ENCODE measurements around the gene PGAP2.
"Not testable (repeated sequence)": the region's sequence is repeated elsewhere in the genome, so short reads cannot be mapped to it uniquely, and the experiment has no call there.

PGAP2 gene

GRCh38 chr11:3809624-3809928, 1.2 kb downstream of the PGAP2 start:
- no peaks in the 10 kb centered on the region for H3K9me3 ChIP-seq (replicated peaks; ENCODE audit: low read length)
- H3K4me2 ChIP-seq (ENCODE audit: low read length): no peak overlapping the region
- H3K27me3 ChIP-seq (ENCODE audit: control insufficient read depth, insufficient read depth, low read length): no peaks in the 10 kb centered on the region
- H3K4me3 ChIP-seq (ENCODE audit: low read length): no peak overlapping the region
- H3K9ac ChIP-seq (ENCODE audit: low read depth, low read length): no peak overlapping the region
- no peaks in the 10 kb centered on the region for H3K36me3 ChIP-seq (ENCODE audit: insufficient read depth, low read length)
- peaks cover 5% of the 10 kb centered on the region for H3K4me1 ChIP-seq (ENCODE audit: control insufficient read depth, insufficient read depth, low read length)

GRCh38 chr11:3810446-3810845, 2.1 kb downstream of the PGAP2 start:
- H3K27me3 ChIP-seq (ENCODE audit: control insufficient read depth, insufficient read depth, low read length): no peaks in the 10 kb centered on the region
- H3K9ac ChIP-seq (ENCODE audit: low read depth, low read length): no peak overlapping the region
- no peak overlapping the region for H3K4me3 ChIP-seq (ENCODE audit: low read length)
- peaks cover 5% of the 10 kb centered on the region for H3K4me1 ChIP-seq (ENCODE audit: control insufficient read depth, insufficient read depth, low read length)
- no peak overlapping the region for H3K4me2 ChIP-seq (ENCODE audit: low read length)
- no peaks in the 10 kb centered on the region for H3K9me3 ChIP-seq (replicated peaks; ENCODE audit: low read length)
- H3K36me3 ChIP-seq (ENCODE audit: insufficient read depth, low read length): no peaks in the 10 kb centered on the region

- Histone ChIP-seq H3K9me3 (replicated peaks; ENCODE audit: low read length) (no peaks in the 10 kb centered on the region), H3K36me3 (ENCODE audit: insufficient read depth, low read length) (no peaks in the 10 kb centered on the region), H3K4me2 (ENCODE audit: low read length) (no peak overlapping the region), H3K9ac (ENCODE audit: low read depth, low read length) (no peak overlapping the region), H3K4me1 (ENCODE audit: control insufficient read depth, insufficient read depth, low read length) (peaks cover 9% of the 10 kb centered on the region), H3K4me3 (ENCODE audit: low read length) (no peak overlapping the region), H3K27me3 (ENCODE audit: control insufficient read depth, insufficient read depth, low read length) (no peaks in the 10 kb centered on the region)
Observed at GRCh38 chr11:3810951-3811350, 2.6 kb downstream of the PGAP2 start.

GRCh38 chr11:3814832-3815231, 6.5 kb downstream of the PGAP2 start:
- H3K9ac ChIP-seq (ENCODE audit: low read depth, low read length); H3K4me2 ChIP-seq (ENCODE audit: low read length); H3K4me3 ChIP-seq (ENCODE audit: low read length); H3K27me3 ChIP-seq (ENCODE audit: control insufficient read depth, insufficient read depth, low read length); H3K36me3 ChIP-seq (ENCODE audit: insufficient read depth, low read length); H3K4me1 ChIP-seq (ENCODE audit: control insufficient read depth, insufficient read depth, low read length); H3K9me3 ChIP-seq (replicated peaks; ENCODE audit: low read length): not testable (repeated sequence)

- Histone ChIP-seq H3K4me1 (ENCODE audit: control insufficient read depth, insufficient read depth, low read length) (peaks cover 6% of the 10 kb centered on the region), H3K9me3 (replicated peaks; ENCODE audit: low read length) (no peaks in the 10 kb centered on the region), H3K4me3 (ENCODE audit: low read length) (no peak overlapping the region), H3K9ac (ENCODE audit: low read depth, low read length) (no peak overlapping the region), H3K36me3 (ENCODE audit: insufficient read depth, low read length) (no peaks in the 10 kb centered on the region), H3K4me2 (ENCODE audit: low read length) (no peak overlapping the region), H3K27me3 (ENCODE audit: control insufficient read depth, insufficient read depth, low read length) (no peaks in the 10 kb centered on the region)
Observed at GRCh38 chr11:3815845-3816244, 7.5 kb downstream of the PGAP2 start.

- Histone ChIP-seq H3K36me3 (ENCODE audit: insufficient read depth, low read length) (no peaks in the 10 kb centered on the region), H3K9me3 (replicated peaks; ENCODE audit: low read length) (no peaks in the 10 kb centered on the region), H3K4me2 (ENCODE audit: low read length) (no peak overlapping the region), H3K4me3 (ENCODE audit: low read length) (no peak overlapping the region), H3K4me1 (ENCODE audit: control insufficient read depth, insufficient read depth, low read length) (peaks cover 6% of the 10 kb centered on the region), H3K9ac (ENCODE audit: low read depth, low read length) (no peak overlapping the region), H3K27me3 (ENCODE audit: control insufficient read depth, insufficient read depth, low read length) (no peaks in the 10 kb centered on the region)
Observed at GRCh38 chr11:3816673-3817072, 8.3 kb downstream of the PGAP2 start.

GRCh38 chr11:3817181-3817800, 8.9 kb downstream of the PGAP2 start:
- no peaks in the 10 kb centered on the region for H3K36me3 ChIP-seq (ENCODE audit: insufficient read depth, low read length)
- H3K4me1 ChIP-seq (ENCODE audit: control insufficient read depth, insufficient read depth, low read length): peaks cover 6% of the 10 kb centered on the region
- no peaks in the 10 kb centered on the region for H3K9me3 ChIP-seq (replicated peaks; ENCODE audit: low read length)
- H3K4me2 ChIP-seq (ENCODE audit: low read length): no peak overlapping the region
- H3K4me3 ChIP-seq (ENCODE audit: low read length): no peak overlapping the region
- H3K27me3 ChIP-seq (ENCODE audit: control insufficient read depth, insufficient read depth, low read length): no peaks in the 10 kb centered on the region
- H3K9ac ChIP-seq (ENCODE audit: low read depth, low read length): no peak overlapping the region

GRCh38 chr11:3820971-3821370, 12.6 kb downstream of the PGAP2 start:
- Histone ChIP-seq H3K4me1 (ENCODE audit: control insufficient read depth, insufficient read depth, low read length) (peaks cover 10% of the 10 kb centered on the region), H3K36me3 (ENCODE audit: insufficient read depth, low read length) (peaks cover 11% of the 10 kb centered on the region), H3K27me3 (ENCODE audit: control insufficient read depth, insufficient read depth, low read length) (no peaks in the 10 kb centered on the region), H3K4me2 (ENCODE audit: low read length) (no peak overlapping the region), H3K9me3 (replicated peaks; ENCODE audit: low read length) (no peaks in the 10 kb centered on the region), H3K9ac (ENCODE audit: low read depth, low read length) (no peak overlapping the region), H3K4me3 (ENCODE audit: low read length) (no peak overlapping the region)

- Histone ChIP-seq H3K4me3 (ENCODE audit: low read length) (no peak overlapping the region), H3K9ac (ENCODE audit: low read depth, low read length) (no peak overlapping the region), H3K4me1 (ENCODE audit: control insufficient read depth, insufficient read depth, low read length) (peaks cover 8% of the 10 kb centered on the region), H3K36me3 (ENCODE audit: insufficient read depth, low read length) (peaks cover 25% of the 10 kb centered on the region), H3K27me3 (ENCODE audit: control insufficient read depth, insufficient read depth, low read length) (no peaks in the 10 kb centered on the region), H3K4me2 (ENCODE audit: low read length) (no peak overlapping the region), H3K9me3 (replicated peaks; ENCODE audit: low read length) (no peaks in the 10 kb centered on the region)
Observed at GRCh38 chr11:3822312-3822711, 14.0 kb downstream of the PGAP2 start.

- H3K4me3 ChIP-seq (ENCODE audit: low read length): no peak overlapping the region
- H3K9me3 ChIP-seq (replicated peaks; ENCODE audit: low read length): no peaks in the 10 kb centered on the region
- H3K36me3 ChIP-seq (ENCODE audit: insufficient read depth, low read length): peaks cover 35% of the 10 kb centered on the region
- H3K4me2 ChIP-seq (ENCODE audit: low read length): no peak overlapping the region
- peaks cover 8% of the 10 kb centered on the region for H3K4me1 ChIP-seq (ENCODE audit: control insufficient read depth, insufficient read depth, low read length)
- no peak overlapping the region for H3K9ac ChIP-seq (ENCODE audit: low read depth, low read length)
- no peaks in the 10 kb centered on the region for H3K27me3 ChIP-seq (ENCODE audit: control insufficient read depth, insufficient read depth, low read length)
Observed at GRCh38 chr11:3823303-3823702, 14.9 kb downstream of the PGAP2 start.

GRCh38 chr11:3823762-3824506, 15.6 kb downstream of the PGAP2 start:
- peaks cover 8% of the 10 kb centered on the region for H3K4me1 ChIP-seq (ENCODE audit: control insufficient read depth, insufficient read depth, low read length)

More at GRCh38 chr11:3823762-3824506, 15.6 kb downstream of the PGAP2 start:
- Histone ChIP-seq H3K4me2 (ENCODE audit: low read length) (no peak overlapping the region), H3K9ac (ENCODE audit: low read depth, low read length) (no peak overlapping the region), H3K9me3 (replicated peaks; ENCODE audit: low read length) (no peaks in the 10 kb centered on the region), H3K36me3 (ENCODE audit: insufficient read depth, low read length) (peaks cover 36% of the 10 kb centered on the region), H3K27me3 (ENCODE audit: control insufficient read depth, insufficient read depth, low read length) (no peaks in the 10 kb centered on the region), H3K4me3 (ENCODE audit: low read length) (no peak overlapping the region)

Measured in skeletal muscle satellite cell (primary cell).